Measurements from ENCODE around the gene ZCCHC10.
"Not testable (repeated sequence)": the region's sequence is repeated elsewhere in the genome, so short reads cannot be mapped to it uniquely, and the experiment has no call there.

Gene ZCCHC10

DNA sequence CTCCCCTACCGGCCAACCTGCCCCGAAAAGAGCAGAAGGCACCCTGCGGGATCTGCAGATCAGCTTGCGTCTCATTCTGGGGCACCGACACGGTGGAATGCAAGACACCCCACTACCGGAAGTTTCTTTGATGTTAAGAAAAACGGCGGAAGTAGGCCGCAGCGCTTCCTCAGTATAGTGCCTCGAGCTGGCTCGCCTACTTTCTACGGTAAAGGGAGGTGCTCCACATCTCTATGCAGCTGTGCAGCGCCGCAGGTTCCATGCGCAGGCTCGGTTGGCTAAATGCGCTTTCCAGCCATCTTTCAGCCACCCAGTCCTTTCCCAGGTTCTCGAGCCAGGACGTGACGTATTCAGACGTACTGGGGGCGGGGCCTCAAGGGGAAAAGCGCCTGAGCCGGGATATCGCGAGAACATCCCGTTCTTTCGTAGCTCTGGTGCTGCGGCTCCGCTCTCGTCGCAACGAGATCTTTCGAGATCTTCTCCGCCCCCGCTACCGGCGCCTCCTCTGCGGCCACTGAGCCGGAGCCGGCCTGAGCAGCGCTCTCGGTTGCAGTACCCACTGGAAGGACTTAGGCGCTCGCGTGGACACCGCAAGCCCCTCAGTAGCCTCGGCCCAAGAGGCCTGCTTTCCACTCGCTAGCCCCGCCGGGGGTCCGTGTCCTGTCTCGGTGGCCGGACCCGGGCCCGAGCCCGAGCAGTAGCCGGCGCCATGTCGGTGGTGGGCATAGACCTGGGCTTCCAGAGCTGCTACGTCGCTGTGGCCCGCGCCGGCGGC lies 25.4 kb upstream of the ZCCHC10 start, which contains the start of gene HSPA4:
Gene HSPA4 (plus strand): TSS at position 472 of the 775 bp plus-strand sequence. CDS start 238 bp downstream, at position 710.
- peak; percentile 99 to 100 for DNase-seq
- peak; percentile 99 for TF ChIP-seq POLR2A (IDR thresholded peaks at IDR 0.05; ENCODE audit: low read length)
- TF ChIP-seq GATA1 (IDR thresholded peaks at IDR 0.05; ENCODE audit: low read depth, low read length): no peak

- no peak for DNase-seq
- TF ChIP-seq GATA1 (IDR thresholded peaks at IDR 0.05; ENCODE audit: low read depth, low read length) (no peak), POLR2A (IDR thresholded peaks at IDR 0.05; ENCODE audit: low read length) (no peak)
Observed at GRCh38 chr5:133051061-133051541, 24.8 kb upstream of the ZCCHC10 start.

- DNase-seq: no peak
- TF ChIP-seq GATA1 (IDR thresholded peaks at IDR 0.05; ENCODE audit: low read depth, low read length) (no peak), POLR2A (IDR thresholded peaks at IDR 0.05; ENCODE audit: low read length) (no peak)
Observed at GRCh38 chr5:133050521-133050920, 24.2 kb upstream of the ZCCHC10 start.

DNA sequence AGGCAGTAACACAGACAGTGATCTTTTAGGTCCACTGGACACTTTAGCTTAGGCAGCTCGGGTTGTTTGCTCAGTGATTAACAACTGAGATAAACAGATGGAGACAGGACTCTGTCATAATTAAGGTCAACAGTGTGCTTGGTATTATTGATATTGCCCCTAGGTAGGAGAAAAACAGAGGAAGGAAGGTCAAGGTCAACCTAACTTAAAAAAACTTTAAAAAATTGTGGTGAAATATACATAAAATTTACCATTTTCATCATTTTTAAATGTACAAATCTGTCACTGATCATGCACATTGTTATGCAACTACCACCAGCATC lies 23.3 kb upstream of the ZCCHC10 start:
- peak in 1 of 2 experiments; percentile 19 for DNase-seq
- TF ChIP-seq POLR2A (IDR thresholded peaks at IDR 0.05; ENCODE audit: low read length): no peak
- no peak for TF ChIP-seq GATA1 (IDR thresholded peaks at IDR 0.05; ENCODE audit: low read depth, low read length)

GRCh38 chr5:133048993-133049725 lies 22.8 kb upstream of the ZCCHC10 start:
- DNase-seq: no peak
- TF ChIP-seq POLR2A (IDR thresholded peaks at IDR 0.05; ENCODE audit: low read length) (no peak), GATA1 (IDR thresholded peaks at IDR 0.05; ENCODE audit: low read depth, low read length) (no peak)

DNA sequence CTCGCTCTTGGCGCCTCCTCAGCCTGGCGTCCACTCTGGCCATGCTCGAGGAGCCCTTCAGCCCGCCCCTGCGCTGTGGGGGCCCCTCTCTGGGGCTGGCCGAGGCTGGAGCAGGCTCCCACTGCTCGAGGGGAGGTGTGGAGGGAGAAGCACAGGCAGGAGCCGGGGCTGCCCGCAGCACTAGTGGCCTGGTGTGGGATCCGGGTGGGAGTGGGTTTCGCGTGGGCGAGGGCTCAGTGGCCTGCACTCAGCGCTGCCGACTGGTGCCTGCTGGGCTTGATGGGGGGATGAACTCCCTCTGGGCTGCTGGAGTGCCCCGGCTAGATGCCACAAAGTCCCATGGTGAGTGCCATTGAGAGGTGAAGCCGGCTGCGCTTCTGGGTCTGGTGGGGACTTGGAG lies 21.1 kb upstream of the ZCCHC10 start:
- no peak for DNase-seq
- TF ChIP-seq POLR2A (IDR thresholded peaks at IDR 0.05; ENCODE audit: low read length) (no peak), GATA1 (IDR thresholded peaks at IDR 0.05; ENCODE audit: low read depth, low read length) (no peak)

DNA sequence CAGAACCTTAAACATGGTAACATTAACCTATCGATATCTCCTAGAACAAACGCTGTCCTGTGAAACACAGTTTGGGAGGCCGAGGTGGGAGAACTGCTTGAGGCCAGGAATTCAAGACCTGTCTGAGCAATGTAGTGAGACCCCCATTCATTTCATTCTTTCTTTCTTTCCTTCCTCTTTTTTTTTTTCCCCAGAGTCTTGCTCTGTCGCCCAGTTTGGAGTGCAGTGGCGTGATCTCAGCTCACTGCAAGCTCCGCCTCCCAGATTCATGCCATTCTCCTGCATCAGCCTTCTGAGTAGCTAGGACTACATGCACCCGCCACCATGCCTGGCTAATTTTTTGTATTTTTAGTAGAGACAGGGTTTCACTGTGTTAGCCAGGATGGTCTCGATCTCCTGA lies 20.2 kb upstream of the ZCCHC10 start:
- DNase-seq: not testable (repeated sequence)

GRCh38 chr5:133041910-133042309 lies 15.6 kb upstream of the ZCCHC10 start:
- DNase-seq: no peak
- TF ChIP-seq GATA1 (IDR thresholded peaks at IDR 0.05; ENCODE audit: low read depth, low read length) (no peak), POLR2A (IDR thresholded peaks at IDR 0.05; ENCODE audit: low read length) (no peak)

DNA sequence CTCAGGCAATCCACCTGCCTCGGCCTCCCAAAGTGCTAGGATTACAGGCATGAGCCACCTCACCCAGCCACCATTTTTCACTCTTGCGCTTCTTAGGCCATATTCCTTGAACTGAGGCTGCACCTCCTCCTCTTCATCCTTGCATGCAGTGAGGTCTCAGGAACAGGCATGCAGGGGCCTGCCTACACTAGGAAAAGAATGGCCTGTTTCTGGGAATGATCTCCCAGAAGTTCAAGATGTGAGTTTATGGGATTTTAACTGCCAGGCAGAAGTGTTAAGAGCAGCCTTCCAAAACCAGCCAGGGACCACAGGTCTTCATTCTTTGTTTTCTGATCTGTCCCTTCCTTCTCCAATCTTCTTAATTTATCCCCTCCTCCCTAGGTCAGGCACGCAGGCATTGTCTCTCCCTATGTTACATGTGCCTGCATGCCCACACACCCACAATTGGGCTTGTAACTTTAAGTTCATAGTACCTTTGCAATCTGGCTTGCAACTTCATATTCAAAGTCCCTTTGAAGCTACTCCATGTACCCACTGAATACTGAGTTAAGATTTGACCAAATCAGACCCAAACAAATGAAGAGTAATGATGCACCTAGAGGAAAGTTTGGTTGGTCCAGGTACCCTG lies 14.9 kb upstream of the ZCCHC10 start:
- DNase-seq: no peak
- TF ChIP-seq POLR2A (IDR thresholded peaks at IDR 0.05; ENCODE audit: low read length) (no peak), GATA1 (IDR thresholded peaks at IDR 0.05; ENCODE audit: low read depth, low read length) (no peak)

DNA sequence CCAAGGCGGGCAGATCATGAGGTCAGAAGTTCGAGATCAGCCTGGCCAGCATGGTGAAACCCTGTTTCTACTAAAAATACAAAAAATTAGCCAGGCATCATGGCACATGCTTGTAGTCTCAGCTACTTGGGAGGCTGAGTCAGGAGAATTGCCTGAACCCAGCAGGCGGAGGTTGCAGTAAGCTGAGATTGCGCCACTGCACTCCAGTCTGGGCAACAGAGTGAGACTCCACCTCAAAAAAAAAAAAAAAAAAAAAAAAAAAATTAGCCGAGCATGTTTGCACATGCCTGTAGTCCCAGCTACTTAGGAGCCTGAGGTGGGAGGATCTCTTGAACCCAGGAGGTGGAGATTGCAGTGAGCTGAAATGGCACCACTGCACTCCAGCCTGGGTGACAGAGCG lies 10.3 kb upstream of the ZCCHC10 start:
- DNase-seq: not testable (repeated sequence)

DNA sequence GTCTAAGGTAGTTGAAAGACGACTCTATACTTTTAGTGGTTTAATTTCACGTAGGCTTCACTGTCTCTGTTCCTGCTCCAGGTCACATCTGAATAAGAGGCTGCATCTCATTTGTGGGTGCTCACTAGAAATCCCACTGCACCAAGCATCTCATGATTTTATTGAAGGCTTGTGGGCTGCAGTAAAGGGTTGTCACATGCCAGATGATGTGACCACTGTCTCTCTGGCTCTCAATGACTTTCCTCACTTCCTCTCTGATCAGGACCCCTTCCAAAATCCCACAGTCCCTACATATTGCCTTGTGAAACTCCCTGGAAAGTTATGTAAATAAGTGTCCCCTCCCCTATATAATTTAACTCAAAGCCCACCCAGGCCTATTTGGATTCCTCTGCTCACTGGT lies 8.9 kb upstream of the ZCCHC10 start:
- TF ChIP-seq GATA1 (IDR thresholded peaks at IDR 0.05; ENCODE audit: low read depth, low read length): no peak
- no peak for TF ChIP-seq POLR2A (IDR thresholded peaks at IDR 0.05; ENCODE audit: low read length)
- no peak for DNase-seq

GRCh38 chr5:133034064-133034463 lies 7.7 kb upstream of the ZCCHC10 start:
- TF ChIP-seq POLR2A (IDR thresholded peaks at IDR 0.05; ENCODE audit: low read length) (no peak), GATA1 (IDR thresholded peaks at IDR 0.05; ENCODE audit: low read depth, low read length) (no peak)
- no peak for DNase-seq

GRCh38 chr5:133032852-133033742 lies 6.7 kb upstream of the ZCCHC10 start:
- DNase-seq: peak; percentile 30 to 47
- no peak for TF ChIP-seq POLR2A (IDR thresholded peaks at IDR 0.05; ENCODE audit: low read length)
- TF ChIP-seq GATA1 (IDR thresholded peaks at IDR 0.05; ENCODE audit: low read depth, low read length): no peak

Measured in erythroblast (primary cell).